ENCODE results near the gene EIF1. TPM values are rescaled to one million over a fixed set of nuclear protein-coding genes. Genes with fewer than 3 reads are reported as not detected.
"Not testable (repeated sequence)": the region's sequence is repeated elsewhere in the genome, so short reads cannot be mapped to it uniquely, and the experiment has no call there.

Gene EIF1
- total RNA-seq, 1 donor from 2014 or later = 972 TPM

GRCh38 chr17:41695134-41695661, 6.5 kb downstream of the EIF1 start:
- DNase-seq (ENCODE audit: low spot score) = no peak

GRCh38 chr17:41695954-41696757, 7.5 kb downstream of the EIF1 start:
- no peak for DNase-seq (ENCODE audit: low spot score)

GRCh38 chr17:41697122-41697962, 8.7 kb downstream of the EIF1 start:
- DNase-seq (ENCODE audit: low spot score) = no peak

- DNase-seq (ENCODE audit: low spot score) = not testable (repeated sequence)
Observed at GRCh38 chr17:41700843-41701242, 12.2 kb downstream of the EIF1 start.

GRCh38 chr17:41702712-41703111, 14.0 kb downstream of the EIF1 start:
- no peak for DNase-seq (ENCODE audit: low spot score)

- DNase-seq (ENCODE audit: low spot score) = no peak
Observed at GRCh38 chr17:41705271-41705991, 16.7 kb downstream of the EIF1 start.

- DNase-seq (ENCODE audit: low spot score) = no peak
Observed at GRCh38 chr17:41707803-41708669, 19.4 kb downstream of the EIF1 start.

GRCh38 chr17:41710472-41711090, 21.9 kb downstream of the EIF1 start:
- no peak for DNase-seq (ENCODE audit: low spot score)

GRCh38 chr17:41711669-41712400, 23.1 kb downstream of the EIF1 start, which contains the start of gene GAST:
TSS of gene GAST (plus strand) at chr17:41712331. CDS start at chr17:41715437, 3,106 bp downstream.
- no peak for DNase-seq (ENCODE audit: low spot score)

- DNase-seq (ENCODE audit: low spot score) = no peak
Observed at GRCh38 chr17:41717408-41718286, 29.0 kb downstream of the EIF1 start.

- no peak for DNase-seq (ENCODE audit: low spot score)
Observed at GRCh38 chr17:41718287-41718645, 29.6 kb downstream of the EIF1 start.

GRCh38 chr17:41722231-41722630, 33.5 kb downstream of the EIF1 start:
- no peak for DNase-seq (ENCODE audit: low spot score)

- no peak for DNase-seq (ENCODE audit: low spot score)
Observed at GRCh38 chr17:41723801-41724475, 35.3 kb downstream of the EIF1 start.

- DNase-seq (ENCODE audit: low spot score) = no peak
Observed at GRCh38 chr17:41724476-41725050, 35.9 kb downstream of the EIF1 start.

- no peak for DNase-seq (ENCODE audit: low spot score)
Observed at GRCh38 chr17:41725134-41725533, 36.4 kb downstream of the EIF1 start.

- DNase-seq (ENCODE audit: low spot score) = no peak
Observed at GRCh38 chr17:41728056-41728455, 39.4 kb downstream of the EIF1 start.

GRCh38 chr17:41730479-41730878, 41.8 kb downstream of the EIF1 start:
- no peak for DNase-seq (ENCODE audit: low spot score)

All from mesenteric fat pad (tissue), 1 donor.